ENCODE results near the gene PLIN4. TPM values are rescaled to one million over a fixed set of nuclear protein-coding genes. Genes with fewer than 3 reads are reported as not detected.

Gene PLIN4
- total and polyA plus RNA-seq, 2 donors (not counting 1 experiment from before 2014, with no cell fraction given): 0.07 to 5.3 TPM

GRCh38 chr19:4482721-4483364 lies 35.4 kb downstream of the PLIN4 start:
- no peak overlapping the region for H3K9ac ChIP-seq (ENCODE audit: insufficient read depth, low read length)
- H3K36me3 ChIP-seq (ENCODE audit: control insufficient read depth, insufficient read depth, low read length): peaks cover 11% of the 10 kb centered on the region
- no peaks in the 10 kb centered on the region for H3K9me3 ChIP-seq (ENCODE audit: control insufficient read depth, insufficient read depth, low read depth, low read length)
- TF ChIP-seq EZH2 (IDR thresholded peaks at IDR 0.05; ENCODE audit: low read length, missing control alignments) (no peak), CTCF (conservative IDR thresholded peaks at IDR 0.05 in 1 of 2, IDR thresholded peaks at IDR 0.05 in 1 of 2; ENCODE audit: low read depth in 1 of 2, low read length in 2 of 2) (no peak)
- no peak overlapping the region for H3K4me3 ChIP-seq (replicated peaks in 1 of 4; ENCODE audit: control extremely low read depth in 1 of 4, insufficient read depth in 1 of 4, low read depth in 3 of 4, low read length in 4 of 4)
- no peak overlapping the region for H3K27ac ChIP-seq (ENCODE audit: insufficient read depth, low read length)
- H2AFZ ChIP-seq (ENCODE audit: low read length): no peak overlapping the region
- no peaks in the 10 kb centered on the region for H3K27me3 ChIP-seq (ENCODE audit: control insufficient read depth, insufficient read depth, low read length)
- no peaks in the 10 kb centered on the region for H3K4me1 ChIP-seq (ENCODE audit: control insufficient read depth, extremely low read depth, insufficient read depth, low read length)
- H4K20me1 ChIP-seq (ENCODE audit: control insufficient read depth, extremely low read depth, insufficient read depth, low read length): no peaks in the 10 kb centered on the region
- no peak overlapping the region for H3K4me2 ChIP-seq (ENCODE audit: extremely low read depth, insufficient read depth, low read length)
- DNase-seq (ENCODE audit: low read depth in 2 of 2): no peak
- no peaks in the 10 kb centered on the region for H3K79me2 ChIP-seq (ENCODE audit: control insufficient read depth, insufficient read depth, low read length)

- Histone ChIP-seq H3K4me1 (ENCODE audit: control insufficient read depth, extremely low read depth, insufficient read depth, low read length) (no peaks in the 10 kb centered on the region), H2AFZ (ENCODE audit: low read length) (no peak overlapping the region), H4K20me1 (ENCODE audit: control insufficient read depth, extremely low read depth, insufficient read depth, low read length) (no peaks in the 10 kb centered on the region), H3K9me3 (ENCODE audit: control insufficient read depth, insufficient read depth, low read depth, low read length) (no peaks in the 10 kb centered on the region), H3K9ac (ENCODE audit: insufficient read depth, low read length) (no peak overlapping the region), H3K4me3 (replicated peaks in 1 of 4; ENCODE audit: control extremely low read depth in 1 of 4, insufficient read depth in 1 of 4, low read depth in 3 of 4, low read length in 4 of 4) (no peak overlapping the region), H3K27me3 (ENCODE audit: control insufficient read depth, insufficient read depth, low read length) (no peaks in the 10 kb centered on the region), H3K27ac (ENCODE audit: insufficient read depth, low read length) (no peak overlapping the region), H3K79me2 (ENCODE audit: control insufficient read depth, insufficient read depth, low read length) (peaks cover 30% of the 10 kb centered on the region), H3K36me3 (ENCODE audit: control insufficient read depth, insufficient read depth, low read length) (peaks cover 14% of the 10 kb centered on the region), H3K4me2 (ENCODE audit: extremely low read depth, insufficient read depth, low read length) (no peak overlapping the region)
- no peak for DNase-seq (ENCODE audit: low read depth in 2 of 2)
- TF ChIP-seq CTCF (conservative IDR thresholded peaks at IDR 0.05 in 1 of 2, IDR thresholded peaks at IDR 0.05 in 1 of 2; ENCODE audit: low read depth in 1 of 2, low read length in 2 of 2) (no peak), EZH2 (IDR thresholded peaks at IDR 0.05; ENCODE audit: low read length, missing control alignments) (no peak)
These were observed 41.1 kb downstream of the PLIN4 start for GRCh38 chr19:4477034-4477801.

- H3K4me3 ChIP-seq (replicated peaks in 1 of 4; ENCODE audit: control extremely low read depth in 1 of 4, insufficient read depth in 1 of 4, low read depth in 3 of 4, low read length in 4 of 4): peak overlapping the region; percentile 20 to 86 (median 76)
- H3K27me3 ChIP-seq (ENCODE audit: control insufficient read depth, insufficient read depth, low read length): no peaks in the 10 kb centered on the region
- H3K79me2 ChIP-seq (ENCODE audit: control insufficient read depth, insufficient read depth, low read length): peaks cover 30% of the 10 kb centered on the region
- H2AFZ ChIP-seq (ENCODE audit: low read length): peak overlapping the region; percentile 20
- DNase-seq (ENCODE audit: low read depth in 2 of 2): peak; percentile 64 to 72
- H3K36me3 ChIP-seq (ENCODE audit: control insufficient read depth, insufficient read depth, low read length): peaks cover 14% of the 10 kb centered on the region
- H4K20me1 ChIP-seq (ENCODE audit: control insufficient read depth, extremely low read depth, insufficient read depth, low read length): no peaks in the 10 kb centered on the region
- H3K9ac ChIP-seq (ENCODE audit: insufficient read depth, low read length): no peak overlapping the region
- TF ChIP-seq EZH2 (IDR thresholded peaks at IDR 0.05; ENCODE audit: low read length, missing control alignments): no peak
- no peak for TF ChIP-seq CTCF (conservative IDR thresholded peaks at IDR 0.05 in 1 of 2, IDR thresholded peaks at IDR 0.05 in 1 of 2; ENCODE audit: low read depth in 1 of 2, low read length in 2 of 2)
- no peak overlapping the region for H3K27ac ChIP-seq (ENCODE audit: insufficient read depth, low read length)
- peak overlapping the region; percentile 98 for H3K4me2 ChIP-seq (ENCODE audit: extremely low read depth, insufficient read depth, low read length)
- no peaks in the 10 kb centered on the region for H3K9me3 ChIP-seq (ENCODE audit: control insufficient read depth, insufficient read depth, low read depth, low read length)
- H3K4me1 ChIP-seq (ENCODE audit: control insufficient read depth, extremely low read depth, insufficient read depth, low read length): no peaks in the 10 kb centered on the region
These were observed 43.7 kb downstream of the PLIN4 start for GRCh38 chr19:4474514-4475022.
